Femur (tissue), 1 donor: ENCODE measurements around the gene UBE2J2.
A peak's percentile ranks its signal among the peaks of the same experiment; 100 is the strongest.

ENCODE experiments used
- DNase-seq: peaks from one replicate; pipeline ENCODE4 v3.0.0-alpha.2; 2017

Gene UBE2J2

DNA sequence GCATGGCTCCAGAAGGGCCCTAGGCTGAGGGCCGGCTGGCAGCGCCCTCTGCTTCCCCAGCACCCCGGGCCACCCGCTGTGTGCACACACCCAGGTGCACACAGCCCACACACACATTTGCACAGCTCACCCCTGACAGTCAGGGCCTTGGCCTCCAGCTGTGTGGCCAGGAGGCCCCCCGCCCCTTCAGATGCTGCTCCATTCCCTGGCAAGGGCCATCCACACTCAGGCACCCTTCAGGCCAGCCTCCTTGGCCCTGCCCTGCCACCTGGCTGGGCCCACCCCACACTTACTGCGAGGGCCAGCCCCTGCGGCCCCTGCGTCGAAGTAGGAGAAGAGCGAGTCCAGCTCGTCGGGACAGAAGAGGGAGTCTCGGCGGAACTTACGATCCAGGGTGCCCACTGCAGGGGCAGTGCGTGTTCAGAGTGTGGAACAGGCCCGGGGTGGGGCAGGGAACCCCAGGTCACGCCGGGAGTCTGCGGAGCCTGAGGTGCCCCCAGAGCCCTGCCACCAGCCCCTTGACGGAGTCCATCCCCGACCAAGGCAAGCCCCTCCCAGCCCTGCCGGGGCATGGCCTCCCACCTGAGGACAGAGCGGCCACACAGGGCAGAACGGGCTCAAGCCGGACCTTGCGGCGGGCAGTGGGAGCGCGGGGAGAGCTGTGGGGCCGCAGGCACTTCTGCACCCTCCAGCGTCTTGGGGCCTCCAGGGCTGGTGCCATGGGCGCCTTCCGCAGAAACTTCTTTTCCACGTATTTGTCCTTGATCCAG, 21.7 kb upstream of the UBE2J2 start:
- DNase-seq, result no peak

- no peak for DNase-seq
These were observed 20.7 kb upstream of the UBE2J2 start for GRCh38 chr1:1294250-1294890.

- DNase-seq, result peak; percentile 61
These were observed 19.9 kb upstream of the UBE2J2 start for GRCh38 chr1:1293263-1294249.

DNA sequence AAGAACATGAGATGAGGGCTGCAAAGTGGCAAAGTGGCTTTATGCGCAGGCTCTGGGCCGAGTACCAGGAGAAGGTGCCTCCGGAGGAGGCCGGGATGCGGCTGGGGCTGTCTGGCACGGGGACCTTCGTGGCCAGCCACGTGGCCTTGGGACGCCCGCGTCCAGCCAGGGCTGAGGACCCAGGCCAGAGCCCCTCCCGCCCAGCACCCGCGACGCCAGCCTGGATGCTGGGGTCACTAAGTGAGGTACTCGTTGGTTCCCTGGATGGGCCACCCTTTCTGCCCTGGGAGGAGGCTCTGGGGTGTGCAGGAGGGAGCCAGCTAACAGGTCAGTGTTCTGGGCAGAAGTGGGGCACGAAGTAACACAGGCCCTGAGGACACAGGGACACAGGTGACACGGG, 19.2 kb upstream of the UBE2J2 start:
- peak; percentile 19 for DNase-seq

DNA sequence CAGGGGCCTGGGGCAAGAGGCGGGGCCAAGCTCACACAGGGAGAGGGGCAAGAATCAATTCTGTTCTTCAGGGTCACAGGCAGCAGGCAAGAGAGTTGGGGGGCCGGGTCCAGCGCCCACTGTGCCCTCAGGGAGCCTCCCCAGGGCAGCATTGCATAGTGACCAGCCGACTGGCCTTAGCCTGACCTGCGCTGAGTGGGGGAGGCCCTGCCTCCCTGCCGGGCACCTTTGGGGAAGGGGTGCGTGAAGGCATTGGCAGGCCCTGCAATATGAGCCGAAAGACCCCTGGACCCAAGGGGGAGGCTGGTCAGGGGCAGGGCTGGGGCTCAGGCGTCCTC, 18.8 kb upstream of the UBE2J2 start:
- peak; percentile 29 for DNase-seq

DNA sequence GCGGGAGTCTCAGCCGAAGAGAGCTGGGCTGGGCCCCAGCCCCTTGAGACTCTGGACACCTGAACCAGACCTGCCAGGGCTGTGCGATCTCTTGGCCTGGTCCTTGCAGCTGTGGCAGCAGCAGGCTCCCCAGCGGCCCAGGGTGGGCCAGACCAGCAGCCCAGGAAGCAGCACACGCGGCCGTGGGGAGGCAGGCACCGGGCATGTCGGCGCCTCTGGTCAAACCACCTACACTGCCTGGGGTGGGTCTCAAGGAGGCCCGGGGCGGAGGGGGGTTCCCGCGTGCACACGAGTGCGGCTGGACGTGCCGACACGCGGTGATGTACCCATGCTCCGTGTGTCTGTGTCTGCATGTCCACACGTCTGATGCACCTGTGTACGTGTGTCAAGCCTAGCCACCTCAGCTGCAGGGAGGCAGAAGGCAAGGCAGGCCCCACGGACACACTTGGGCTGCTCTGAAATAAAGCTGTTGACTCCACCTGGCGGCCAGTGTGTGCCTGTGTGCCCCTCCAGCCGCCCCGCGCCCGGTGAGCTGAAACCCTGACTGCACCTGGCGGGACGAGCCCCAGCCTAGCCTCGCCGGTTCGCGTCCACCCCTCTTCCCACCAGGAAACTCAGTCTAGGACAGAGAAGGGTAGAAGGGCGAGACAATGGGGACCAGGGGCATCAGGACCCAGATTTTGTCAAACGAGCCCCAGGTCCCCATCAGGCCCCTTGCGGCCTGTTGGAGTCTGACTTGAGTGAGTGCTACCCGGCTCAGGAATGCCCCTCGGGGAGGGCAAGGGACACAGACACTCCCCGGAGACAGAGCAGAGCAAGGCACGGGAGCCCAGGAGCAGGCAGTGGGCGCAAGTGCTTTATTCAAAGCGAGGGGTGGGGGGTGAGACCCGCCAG, 18.1 kb upstream of the UBE2J2 start:
- DNase-seq, result peak; percentile 77

DNA sequence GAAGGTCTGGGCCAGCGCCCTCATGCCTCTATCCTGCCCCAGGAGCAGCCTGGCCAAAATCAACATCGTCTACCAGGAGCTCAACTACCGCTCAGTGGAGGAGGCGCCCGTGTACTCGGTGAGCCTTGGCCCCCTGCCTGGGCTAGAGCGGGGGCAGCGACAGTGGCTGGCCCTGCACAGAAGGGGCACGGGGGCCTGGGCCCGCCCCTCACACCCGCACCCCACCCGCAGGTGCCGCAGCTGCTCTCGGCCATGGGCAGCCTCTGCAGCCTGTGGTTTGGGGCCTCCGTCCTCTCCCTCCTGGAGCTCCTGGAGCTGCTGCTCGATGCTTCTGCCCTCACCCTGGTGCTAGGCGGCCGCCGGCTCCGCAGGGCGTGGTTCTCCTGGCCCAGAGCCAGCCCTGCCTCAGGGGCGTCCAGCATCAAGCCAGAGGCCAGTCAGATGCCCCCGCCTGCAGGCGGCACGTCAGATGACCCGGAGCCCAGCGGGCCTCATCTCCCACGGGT, 17.4 kb upstream of the UBE2J2 start:
- DNase-seq, result peak; percentile 32

DNA sequence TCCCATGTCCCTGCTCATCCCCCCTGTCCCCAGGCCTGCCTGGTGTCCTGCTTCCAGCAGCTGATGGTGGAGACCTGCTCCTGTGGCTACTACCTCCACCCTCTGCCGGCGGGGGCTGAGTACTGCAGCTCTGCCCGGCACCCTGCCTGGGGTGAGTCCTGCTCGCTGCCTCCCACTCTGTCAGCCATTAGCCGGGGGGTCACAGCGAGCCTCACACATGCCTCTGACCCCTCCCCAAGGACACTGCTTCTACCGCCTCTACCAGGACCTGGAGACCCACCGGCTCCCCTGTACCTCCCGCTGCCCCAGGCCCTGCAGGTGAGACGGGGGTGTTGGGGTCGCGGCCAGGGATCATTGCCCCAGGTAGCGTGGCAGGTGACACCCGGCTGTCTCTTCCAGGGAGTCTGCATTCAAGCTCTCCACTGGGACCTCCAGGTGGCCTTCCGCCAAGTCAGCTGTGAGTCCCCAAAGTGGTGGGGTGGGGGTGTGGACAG, 16.6 kb upstream of the UBE2J2 start:
- peak; percentile 63 for DNase-seq

DNA sequence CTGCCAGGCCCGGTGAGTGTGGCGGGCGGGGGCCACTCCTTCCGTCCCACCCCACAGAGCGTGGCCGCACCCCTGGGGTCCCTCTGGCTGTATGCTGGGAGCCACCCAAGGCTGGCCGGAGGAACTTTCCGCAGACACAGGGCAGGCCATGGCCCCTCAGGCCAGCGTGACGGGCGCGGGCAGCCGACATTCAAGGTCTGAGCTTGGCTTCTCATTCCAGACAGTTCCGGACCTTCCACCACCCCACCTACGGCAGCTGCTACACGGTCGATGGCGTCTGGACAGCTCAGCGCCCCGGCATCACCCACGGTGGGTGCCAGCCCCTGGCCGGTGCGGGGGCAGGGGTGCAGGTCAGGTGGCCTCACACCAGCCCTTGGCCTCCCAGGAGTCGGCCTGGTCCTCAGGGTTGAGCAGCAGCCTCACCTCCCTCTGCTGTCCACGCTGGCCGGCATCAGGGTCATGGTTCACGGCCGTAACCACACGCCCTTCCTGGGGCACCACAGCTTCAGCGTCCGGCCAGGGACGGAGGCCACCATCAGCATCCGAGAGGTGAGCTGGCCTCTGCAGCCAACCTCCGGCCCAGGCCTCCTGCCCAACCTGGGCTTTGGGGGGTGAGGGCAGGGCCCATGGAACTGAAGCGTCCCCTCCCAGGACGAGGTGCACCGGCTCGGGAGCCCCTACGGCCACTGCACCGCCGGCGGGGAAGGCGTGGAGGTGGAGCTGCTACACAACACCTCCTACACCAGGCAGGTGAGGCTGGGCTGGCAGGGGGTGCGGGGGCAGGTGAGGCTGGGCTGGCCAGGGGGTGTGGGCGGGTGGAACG, 13.8 kb upstream of the UBE2J2 start:
- no peak for DNase-seq

GRCh38 chr1:1286313-1287261, 12.9 kb upstream of the UBE2J2 start:
- DNase-seq, result peak; percentile 24

GRCh38 chr1:1285611-1286311, 12.1 kb upstream of the UBE2J2 start:
- no peak for DNase-seq

DNA sequence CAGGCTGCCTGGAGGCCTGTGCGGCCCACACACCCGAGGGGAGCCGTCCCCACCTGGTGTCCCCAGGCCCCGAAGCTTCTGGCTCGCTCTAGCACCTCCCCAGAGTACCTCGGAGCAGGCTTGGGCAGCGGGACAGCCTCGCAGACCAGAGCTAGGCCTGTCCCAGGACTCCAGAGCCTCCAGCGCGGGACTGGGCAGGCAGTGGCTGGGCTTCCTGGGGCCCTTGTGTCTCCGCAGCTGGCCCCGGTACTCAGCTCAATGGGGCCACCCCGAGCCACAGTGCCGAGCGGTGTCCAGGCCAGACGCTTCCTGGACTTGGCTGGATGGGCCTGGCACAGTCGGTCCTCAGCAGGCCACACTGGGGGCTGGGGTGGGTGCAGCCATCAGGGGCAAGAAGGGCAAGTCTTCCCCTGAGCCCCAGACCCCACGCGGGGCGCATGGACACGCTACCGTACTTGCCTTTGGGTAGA, 11.5 kb upstream of the UBE2J2 start:
- DNase-seq, result no peak

- DNase-seq, result no peak
These were observed 10.8 kb upstream of the UBE2J2 start for GRCh38 chr1:1284221-1285101.

GRCh38 chr1:1283821-1284220, 10.2 kb upstream of the UBE2J2 start:
- DNase-seq, result peak; percentile 28

DNA sequence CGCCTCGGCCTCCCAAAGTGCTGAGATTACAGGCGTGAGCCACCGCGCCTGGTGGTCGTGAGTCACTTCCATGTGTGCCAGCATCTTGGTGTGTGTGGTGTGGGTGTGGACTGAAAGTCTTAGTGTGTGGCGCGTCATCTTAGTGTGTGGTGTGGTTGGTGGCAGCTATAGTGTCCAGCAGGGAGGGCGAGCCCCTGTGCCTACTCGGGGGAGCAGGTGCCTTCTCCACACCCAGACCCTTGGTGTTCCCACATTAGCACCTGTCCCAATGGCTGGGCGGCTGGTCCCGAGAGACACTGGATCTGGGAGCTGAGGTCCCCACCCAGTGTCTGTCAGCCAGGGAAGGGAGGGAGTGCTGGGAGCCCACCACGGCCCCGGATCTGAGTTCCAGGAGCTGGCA, 9.3 kb upstream of the UBE2J2 start:
- DNase-seq, result no peak

DNA sequence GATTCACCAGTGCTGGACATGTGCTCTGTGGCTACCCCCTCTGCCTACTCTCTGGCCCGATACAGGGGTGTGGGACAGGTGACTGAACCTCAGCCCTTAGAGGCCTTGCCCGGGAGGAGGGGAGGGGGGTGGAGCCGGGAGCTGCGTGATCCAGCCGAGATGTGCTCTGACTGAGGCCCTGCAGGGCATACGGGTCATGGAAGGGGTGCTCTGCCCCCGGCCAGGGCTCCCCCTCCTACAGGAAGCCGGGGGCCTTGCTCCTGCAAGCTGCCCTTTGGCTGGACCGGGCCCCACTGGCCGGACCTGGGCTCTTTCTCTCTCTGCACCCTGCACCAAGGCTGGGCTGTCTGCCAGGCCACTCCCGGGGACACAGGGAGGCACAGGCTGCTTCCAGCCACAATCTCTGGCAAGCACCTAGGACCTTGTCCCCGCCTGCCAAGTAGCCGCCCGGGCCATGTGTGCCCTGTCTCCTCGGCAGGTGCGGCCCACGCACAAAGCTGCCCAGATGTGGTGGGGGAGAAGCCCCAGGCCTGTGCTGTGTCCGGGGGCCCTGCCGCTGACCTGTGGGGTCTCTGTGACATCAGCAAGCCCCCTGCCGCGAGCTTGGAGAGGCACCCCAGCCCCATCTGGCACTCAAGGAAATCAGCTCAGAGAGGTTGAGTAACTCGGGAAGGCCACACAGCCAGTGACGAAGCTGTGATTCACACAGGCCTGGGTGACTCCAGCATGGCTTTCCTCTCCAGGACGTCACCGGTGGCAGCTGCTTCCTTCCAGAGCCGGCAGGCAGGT, 8.1 kb upstream of the UBE2J2 start:
- DNase-seq, result no peak
